NCI-H345 treated with DMSO at 0.1 percent for 48 hours (cell line): ENCODE measurements around the gene MEGF11.

Source experiments
- DNase-seq: peaks from one replicate; lab custom pipeline; 2025; ENCODE audit not compliant: unreplicated experiment; lab: John Stamatoyannopoulos, UW

MEGF11 gene

DNA sequence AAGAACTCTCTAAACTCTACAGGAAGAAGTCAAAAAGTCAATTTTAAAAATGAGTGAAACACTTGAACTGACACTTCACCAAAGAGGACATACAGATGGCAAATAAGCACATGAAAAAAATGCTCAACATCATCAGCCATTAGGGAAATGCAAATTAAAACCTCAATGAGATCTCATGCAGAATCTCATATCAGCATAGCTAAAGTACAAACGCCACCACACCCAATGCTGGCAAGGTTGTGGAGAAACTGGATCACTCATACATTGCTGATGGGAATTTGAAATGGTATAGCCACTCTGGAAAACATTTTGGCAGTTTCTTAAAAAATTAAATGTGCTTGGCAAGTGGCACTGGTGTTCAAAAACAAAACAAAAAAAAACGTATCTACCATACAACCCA lies 34.2 kb downstream of the MEGF11 start:
- DNase-seq: no peak

DNA sequence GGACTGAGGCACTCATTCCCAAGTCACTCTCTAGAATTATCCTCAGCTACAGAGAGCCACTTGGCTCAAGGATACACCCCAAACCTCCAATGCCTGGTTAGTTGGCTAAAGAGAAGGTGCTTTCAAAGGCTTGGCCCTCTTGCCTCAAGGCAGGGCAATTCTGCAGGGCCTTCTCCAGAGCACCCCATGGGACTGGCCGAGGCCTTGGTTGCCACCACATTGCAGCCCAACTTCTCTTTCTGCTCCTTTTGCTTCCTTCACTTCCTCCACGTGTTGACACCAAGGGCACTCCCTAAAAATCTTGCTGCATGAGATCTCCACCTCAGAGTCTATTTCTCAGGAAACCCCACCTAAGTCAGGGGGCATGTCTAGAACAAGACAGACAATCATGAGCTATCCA lies 36.7 kb downstream of the MEGF11 start:
- no peak for DNase-seq

DNA sequence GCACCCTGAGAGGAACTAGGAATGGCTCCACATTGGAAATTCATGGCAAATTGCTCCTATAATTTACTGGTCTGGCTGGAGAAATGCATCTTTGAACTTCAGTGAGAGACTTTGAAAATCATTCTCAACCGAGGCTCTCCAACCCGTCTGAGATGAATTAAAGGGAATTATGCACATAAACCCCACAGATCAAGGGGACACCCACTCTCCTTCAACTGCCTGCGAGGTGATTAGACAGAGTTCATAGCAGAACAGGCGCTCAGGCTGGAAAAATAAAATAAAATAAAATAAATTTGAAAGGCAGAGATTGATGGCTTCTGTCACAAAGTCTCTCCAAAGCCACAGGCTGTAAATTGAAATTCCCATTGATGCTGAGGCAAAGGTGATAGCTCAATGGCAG lies 37.7 kb downstream of the MEGF11 start:
- no peak for DNase-seq

DNA sequence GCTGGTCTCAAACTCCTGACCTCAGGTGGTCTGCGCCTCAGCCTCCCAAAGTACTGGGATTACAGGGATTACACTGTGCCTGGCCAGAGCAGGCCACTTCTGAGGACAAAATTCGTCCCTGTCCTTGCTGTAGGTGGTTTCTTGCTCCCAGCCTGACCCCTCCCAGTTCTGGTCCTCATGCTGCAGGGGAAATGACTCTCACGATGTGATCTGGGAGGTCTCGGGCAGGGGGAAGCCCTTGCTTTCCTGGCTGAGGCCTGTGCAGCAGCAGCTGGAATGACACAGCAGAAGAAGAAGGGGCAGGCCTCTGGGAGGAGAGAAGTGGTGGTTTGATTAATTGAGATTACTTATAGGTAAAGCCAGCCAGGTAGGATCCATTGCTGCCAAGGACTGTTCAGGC lies 39.3 kb downstream of the MEGF11 start:
- DNase-seq: no peak

GRCh38 chr15:66212563-66212921 lies 41.0 kb downstream of the MEGF11 start:
- DNase-seq: no peak

- no peak for DNase-seq
Measured at GRCh38 chr15:66211670-66212562, 41.6 kb downstream of the MEGF11 start.

- DNase-seq: no peak
Measured at GRCh38 chr15:66210684-66211083, 42.9 kb downstream of the MEGF11 start.

DNA sequence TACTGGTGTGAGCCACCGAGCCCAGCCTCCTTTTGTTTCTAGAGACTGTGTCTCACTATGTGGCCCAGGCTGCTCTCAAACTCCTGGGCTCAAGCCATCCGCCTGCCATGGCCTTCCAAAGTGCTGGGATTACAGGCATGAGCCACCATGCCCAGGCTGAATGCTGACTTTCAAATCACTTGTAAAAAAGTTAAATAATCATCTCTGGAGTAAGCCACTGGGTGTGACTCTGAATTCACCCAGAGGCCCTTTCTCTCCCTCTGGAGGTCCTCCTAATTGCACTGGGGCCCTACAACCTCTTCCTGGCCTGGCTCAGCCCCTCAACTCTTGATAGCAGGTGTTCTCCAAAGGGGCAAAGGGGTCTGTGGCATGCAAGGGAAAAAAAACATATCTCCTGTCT lies 54.8 kb downstream of the MEGF11 start:
- no peak for DNase-seq

DNA sequence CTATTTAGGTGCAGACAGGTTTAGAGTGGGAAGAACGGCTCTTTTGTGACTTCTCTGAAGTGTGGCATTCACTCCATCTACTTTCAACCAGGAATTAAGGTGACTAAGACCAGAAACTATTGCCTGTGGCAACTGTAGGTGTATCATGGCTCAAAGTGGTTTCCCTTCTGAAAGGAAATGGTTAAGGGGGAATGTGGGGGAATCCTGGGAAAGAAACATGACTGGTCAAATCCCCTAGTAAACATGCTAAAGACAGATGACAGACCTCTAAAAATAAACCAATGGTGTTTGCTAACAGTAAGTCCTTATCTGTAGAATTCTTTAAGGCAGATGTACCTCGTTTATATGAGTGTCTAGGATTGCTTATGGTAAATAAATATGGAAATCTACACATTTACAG lies 56.9 kb downstream of the MEGF11 start:
- no peak for DNase-seq

GRCh38 chr15:66195621-66196230 lies 57.8 kb downstream of the MEGF11 start:
- DNase-seq: no peak

DNA sequence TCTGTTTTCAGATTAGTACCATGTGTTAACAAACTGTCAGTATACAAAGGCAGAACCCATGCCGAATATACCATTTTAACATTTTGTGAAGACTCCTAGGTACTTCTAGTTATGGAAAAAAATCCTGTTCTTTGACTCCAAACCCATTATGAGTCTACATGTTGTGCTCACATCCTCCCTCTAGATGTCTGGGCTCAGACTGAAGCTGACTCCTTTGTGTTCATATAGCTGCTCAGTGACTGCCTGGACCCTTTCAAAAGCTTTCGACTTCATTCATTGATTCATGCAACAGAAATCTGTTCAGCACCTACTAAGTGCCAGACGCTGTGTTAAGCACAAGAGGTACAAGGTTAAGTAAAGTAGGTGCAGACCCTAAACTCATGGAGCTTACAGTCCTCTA lies 60.5 kb downstream of the MEGF11 start:
- DNase-seq: no peak

DNA sequence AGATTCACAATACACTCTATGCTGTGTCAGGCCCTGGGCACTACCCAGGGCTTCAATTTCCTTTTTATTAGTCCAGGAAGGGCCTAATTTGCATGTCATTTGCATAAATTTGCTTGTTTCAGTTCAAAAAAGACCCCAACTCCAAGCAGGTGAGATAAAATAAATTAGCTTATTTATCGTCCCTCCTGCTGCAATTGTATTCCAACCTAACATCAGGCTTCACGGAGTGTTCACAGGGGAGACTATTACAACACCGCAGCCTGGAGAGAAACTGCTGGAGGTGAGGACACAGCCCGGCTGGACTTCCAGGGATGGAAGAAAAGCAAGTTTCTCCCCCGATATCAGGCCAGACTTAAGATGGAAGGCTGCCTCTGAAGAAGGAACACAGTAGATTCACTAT lies 62.8 kb downstream of the MEGF11 start:
- DNase-seq: no peak

DNA sequence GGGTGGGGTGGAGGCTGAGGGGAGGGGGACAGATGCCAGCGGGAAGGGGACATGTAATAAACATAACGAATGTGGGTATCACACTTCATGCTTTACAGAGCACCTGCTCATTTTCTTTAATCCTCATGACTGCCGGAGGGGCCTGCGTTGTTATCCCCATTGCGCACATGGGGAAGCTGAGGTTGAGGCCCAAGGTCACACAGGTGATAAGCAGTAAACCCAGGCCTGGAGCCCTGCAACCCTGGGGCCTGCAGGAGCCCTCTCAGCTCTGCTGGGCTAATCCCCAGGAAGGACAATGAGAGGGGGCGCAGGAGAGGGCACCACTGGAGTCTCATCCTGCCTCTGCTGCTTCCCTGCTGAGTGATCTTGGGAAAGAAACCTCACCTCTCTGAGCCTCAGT lies 64.3 kb downstream of the MEGF11 start:
- no peak for DNase-seq

DNA sequence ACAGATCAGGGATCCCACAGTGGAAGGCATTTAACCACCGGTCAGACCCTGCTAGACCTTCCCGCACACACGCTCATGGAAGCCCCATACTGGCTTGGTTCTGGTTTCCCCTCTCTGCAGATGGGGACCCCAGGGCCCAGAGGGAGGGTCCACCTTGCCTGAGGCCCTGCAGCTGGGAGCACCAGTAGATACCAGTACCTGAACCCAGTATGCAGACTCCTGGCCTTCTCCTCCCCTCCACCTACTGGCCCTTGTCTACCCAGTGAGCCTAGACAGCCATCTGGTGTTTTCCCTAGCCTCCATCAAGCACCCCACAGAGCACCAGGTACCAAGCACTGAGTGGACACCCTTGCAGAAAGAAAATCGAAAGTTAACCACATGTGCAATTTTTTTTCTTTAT lies 65.1 kb downstream of the MEGF11 start:
- no peak for DNase-seq

GRCh38 chr15:66187271-66187670 lies 66.3 kb downstream of the MEGF11 start:
- no peak for DNase-seq

DNA sequence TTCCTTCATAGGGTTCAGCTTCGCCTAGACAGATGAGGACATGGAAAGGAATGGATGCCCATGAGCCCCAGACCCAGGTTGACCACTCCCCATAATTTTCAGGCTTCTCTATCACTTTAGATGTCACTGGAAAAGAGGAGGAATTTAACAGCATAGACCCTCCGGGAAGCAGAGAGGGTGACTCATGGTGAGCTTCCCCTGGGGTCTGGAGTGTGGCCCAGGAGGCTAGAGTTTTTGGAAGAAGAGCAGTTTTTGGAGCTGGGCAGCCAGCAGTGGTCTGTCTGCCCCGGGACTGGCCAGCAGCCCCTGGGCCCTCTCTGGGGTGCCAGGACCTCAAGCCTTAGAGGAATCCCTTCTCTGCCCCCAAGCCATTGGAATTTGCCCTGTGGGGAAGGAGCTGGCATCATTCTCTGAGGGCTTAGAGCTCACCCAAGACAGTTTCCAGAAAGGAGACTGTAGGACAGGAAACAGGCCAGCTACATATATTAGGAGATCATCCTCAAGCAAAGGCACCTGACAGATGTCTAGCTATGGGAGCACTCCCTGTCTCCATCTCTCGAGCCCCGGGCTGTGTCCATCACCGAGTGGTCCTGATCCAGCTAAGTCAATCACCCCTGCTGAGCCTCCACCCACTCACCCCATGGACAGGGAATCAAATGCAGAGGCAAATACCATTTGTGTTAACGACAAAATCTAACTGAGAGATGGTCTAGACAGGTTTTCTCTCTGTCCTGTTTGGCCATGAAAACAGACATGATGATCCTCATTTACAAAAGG lies 67.3 kb downstream of the MEGF11 start:
- no peak for DNase-seq

GRCh38 chr15:66184936-66185790 lies 68.4 kb downstream of the MEGF11 start:
- DNase-seq: no peak

- no peak for DNase-seq
Measured at GRCh38 chr15:66184492-66184891, 69.1 kb downstream of the MEGF11 start.

- DNase-seq: no peak
Measured at GRCh38 chr15:66180531-66181097, 72.9 kb downstream of the MEGF11 start.

GRCh38 chr15:66178531-66178910 lies 75.0 kb downstream of the MEGF11 start:
- DNase-seq: no peak
